Activated B cell treated with CpG ODN at 0.5 μM for 24 hours (primary cell): ENCODE measurements around the gene RIPOR2. TPM values are rescaled to one million over a fixed set of nuclear protein-coding genes. Genes with fewer than 3 reads are reported as not detected.

Experiments used
- ATAC-seq: fragments of 200-7000 bp; cut with Tn5 transposase; one replicate; pipeline ENCODE4 v1.10.0; 2021; ENCODE audit warnings: low read depth, mild to moderate bottlenecking, moderate library complexity
- CTCF ChIA-PET: fragments of 350-600 bp; sonication (Branson Sonifier 250); formaldehyde crosslinking; loops from one replicate; lab custom pipeline; 2021; ENCODE audit warnings: antibody characterized with exemption; lab: Charles Lee
- POLR2A ChIA-PET: fragments of 350-600 bp; sonication (Branson Sonifier 250); formaldehyde crosslinking; loops from one replicate; lab custom pipeline; 2021; ENCODE audit warnings: antibody characterized with exemption; lab: Charles Lee
- DNase-seq: peaks from one replicate; pipeline ENCODE4 v3.0.0; 2022
- H3K27ac Mint-ChIP-seq: one replicate; pipeline ENCODE4 v1.8.0; 2020; ENCODE audit warnings: mixed read lengths
- H3K27me3 Mint-ChIP-seq: one replicate; pipeline ENCODE4 v1.8.0; 2021; ENCODE audit warnings: mixed read lengths
- H3K36me3 Mint-ChIP-seq: one replicate; pipeline ENCODE4 v1.8.0; 2021; ENCODE audit warnings: low read depth, mixed read lengths
- H3K4me1 Mint-ChIP-seq: one replicate; pipeline ENCODE4 v1.8.0; 2021; ENCODE audit warnings: mixed read lengths
- H3K4me3 Mint-ChIP-seq: one replicate; pipeline ENCODE4 v1.8.0; 2020; ENCODE audit warnings: mild to moderate bottlenecking, mixed read lengths
- H3K9me3 Mint-ChIP-seq: one replicate; pipeline ENCODE4 v1.8.0; 2020; ENCODE audit warnings: mixed read lengths
- intact Hi-C: fragments of 100-400 bp; cut with micrococcal nuclease; formaldehyde crosslinking; loops from one replicate; pipeline ENCODE4 v1.15.1; 2024
- total RNA-seq: library from RNA; stranded (reverse); gene quantifications from 2 replicates; pipeline ENCODE4 v1.2.3, GENCODE V29; 2022
- TF ChIP-seq, protein P1 (sequence below): fragments of 200-600 bp; IDR thresholded peaks from one replicate; pipeline ENCODE4 v1.8.0; 2022; ENCODE audit warnings: antibody characterized with exemption, mild to moderate bottlenecking

The RIPOR2 gene
- total RNA-seq, 1 donor from 2014 or later = 302 TPM

DNA sequence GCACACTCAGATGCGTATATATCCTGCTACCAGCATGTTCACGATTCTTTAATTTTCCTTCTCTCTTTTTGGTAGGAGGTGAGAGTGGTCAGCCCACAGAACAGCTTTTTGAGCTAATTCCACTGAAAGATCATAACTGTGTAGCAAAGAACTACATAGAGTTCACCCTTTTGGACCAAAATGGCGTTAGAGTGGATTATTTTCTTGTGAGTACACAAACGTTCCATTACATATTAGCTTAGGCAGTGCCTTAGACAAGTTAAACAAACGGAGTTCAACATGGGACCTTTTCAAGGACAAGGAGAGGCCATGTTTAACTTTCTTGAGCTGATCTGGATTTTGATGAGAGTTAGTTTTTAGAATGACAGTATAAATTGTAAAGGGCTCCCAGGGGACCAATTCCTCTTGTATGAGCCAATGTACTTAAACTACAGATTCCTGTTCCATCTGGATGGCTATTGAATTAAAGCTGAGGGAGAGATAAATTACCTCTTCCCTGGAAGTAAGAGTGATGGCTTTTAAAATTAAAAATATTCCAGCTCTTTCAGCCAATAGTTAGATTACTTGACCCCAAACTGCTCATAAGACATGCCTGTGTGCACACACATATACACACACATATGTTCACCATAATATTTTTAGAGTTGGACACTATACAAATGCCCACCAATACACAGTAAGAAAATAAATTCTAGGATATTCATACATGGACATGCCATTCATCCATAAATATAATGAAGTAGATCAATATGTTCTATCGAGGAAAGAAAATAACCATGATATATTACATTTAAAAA is 111.4 kb downstream of the RIPOR2 start:
- peaks cover 80% of the 10 kb centered on the region for H3K36me3 Mint-ChIP-seq
- no peaks in the 10 kb centered on the region for H3K4me1 Mint-ChIP-seq
- peak overlapping the region; percentile 53 for H3K27ac Mint-ChIP-seq
- no peak for DNase-seq
- no peak overlapping the region for H3K4me3 Mint-ChIP-seq
- TF ChIP-seq, protein P1, sequence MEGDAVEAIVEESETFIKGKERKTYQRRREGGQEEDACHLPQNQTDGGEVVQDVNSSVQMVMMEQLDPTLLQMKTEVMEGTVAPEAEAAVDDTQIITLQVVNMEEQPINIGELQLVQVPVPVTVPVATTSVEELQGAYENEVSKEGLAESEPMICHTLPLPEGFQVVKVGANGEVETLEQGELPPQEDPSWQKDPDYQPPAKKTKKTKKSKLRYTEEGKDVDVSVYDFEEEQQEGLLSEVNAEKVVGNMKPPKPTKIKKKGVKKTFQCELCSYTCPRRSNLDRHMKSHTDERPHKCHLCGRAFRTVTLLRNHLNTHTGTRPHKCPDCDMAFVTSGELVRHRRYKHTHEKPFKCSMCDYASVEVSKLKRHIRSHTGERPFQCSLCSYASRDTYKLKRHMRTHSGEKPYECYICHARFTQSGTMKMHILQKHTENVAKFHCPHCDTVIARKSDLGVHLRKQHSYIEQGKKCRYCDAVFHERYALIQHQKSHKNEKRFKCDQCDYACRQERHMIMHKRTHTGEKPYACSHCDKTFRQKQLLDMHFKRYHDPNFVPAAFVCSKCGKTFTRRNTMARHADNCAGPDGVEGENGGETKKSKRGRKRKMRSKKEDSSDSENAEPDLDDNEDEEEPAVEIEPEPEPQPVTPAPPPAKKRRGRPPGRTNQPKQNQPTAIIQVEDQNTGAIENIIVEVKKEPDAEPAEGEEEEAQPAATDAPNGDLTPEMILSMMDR = no peak
- intact Hi-C loops = no loop called here
- no peak for ATAC-seq
- no peaks in the 10 kb centered on the region for H3K9me3 Mint-ChIP-seq
- POLR2A ChIA-PET = interaction anchor here (0.6 kb wide), 1 partner anchor 22 kb away, joined by 9 read pairs; no protein-coding TSS in a partner anchor
- H3K27me3 Mint-ChIP-seq = no peaks in the 10 kb centered on the region
- CTCF ChIA-PET = no interaction called here

DNA sequence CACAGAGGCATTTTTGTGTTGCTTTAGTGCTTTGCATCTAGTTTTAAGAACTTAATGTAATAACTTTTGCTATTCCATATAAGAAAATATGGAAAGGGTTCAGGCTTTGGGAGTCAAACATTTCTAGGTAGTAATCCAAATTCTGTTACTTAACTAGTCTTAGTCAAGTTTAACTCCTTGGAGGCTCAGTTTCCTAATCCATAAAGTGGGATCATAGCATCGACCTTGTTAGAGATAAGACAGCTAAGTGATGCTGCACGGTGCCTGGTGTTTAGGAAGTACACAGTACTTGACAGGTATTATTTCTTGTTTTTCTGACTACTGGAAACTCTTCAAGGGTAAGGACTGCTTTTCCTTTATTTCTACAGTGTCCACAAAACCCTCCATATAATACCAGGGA is 112.6 kb downstream of the RIPOR2 start:
- Mint-ChIP-seq H3K27ac (no peak overlapping the region), H3K27me3 (no peaks in the 10 kb centered on the region), H3K36me3 (peaks cover 81% of the 10 kb centered on the region), H3K4me1 (no peaks in the 10 kb centered on the region), H3K9me3 (no peaks in the 10 kb centered on the region), H3K4me3 (no peak overlapping the region)
- no peak for DNase-seq
- ChIA-PET POLR2A (no interaction called here), CTCF (no interaction called here)
- TF ChIP-seq, protein P1 = no peak
- intact Hi-C loops = no loop called here
- ATAC-seq = no peak

DNA sequence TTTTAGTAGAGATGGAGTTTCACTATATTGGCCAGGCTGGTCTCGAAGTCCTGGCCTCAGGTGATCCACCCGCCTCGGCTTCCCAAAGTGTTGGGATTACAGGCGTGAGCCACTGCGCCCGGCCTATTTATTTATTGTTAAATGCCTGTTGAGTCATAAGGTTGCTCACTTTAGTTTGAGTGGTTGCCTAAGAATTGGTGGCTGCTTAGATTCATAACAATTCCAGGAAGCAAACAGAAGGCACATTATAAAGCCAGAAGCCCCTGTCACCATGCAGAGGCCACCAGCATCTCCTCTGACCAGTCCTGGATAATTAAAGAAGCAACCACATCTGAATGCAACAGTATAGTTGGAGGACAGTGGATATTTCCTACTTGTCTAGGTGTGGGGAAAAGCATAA is 113.1 kb downstream of the RIPOR2 start:
- ChIA-PET POLR2A (no interaction called here), CTCF (interaction anchor here (1.0 kb wide), 1 partner anchor 10 kb away, joined by 3 read pairs; no protein-coding TSS in a partner anchor)
- Mint-ChIP-seq H3K27me3 (no peaks in the 10 kb centered on the region), H3K4me1 (no peaks in the 10 kb centered on the region), H3K4me3 (no peak overlapping the region), H3K27ac (peak overlapping the region; percentile 5), H3K36me3 (peaks cover 80% of the 10 kb centered on the region), H3K9me3 (no peaks in the 10 kb centered on the region)
- intact Hi-C loops = no loop called here
- ATAC-seq (no peak), DNase-seq (no peak)
- TF ChIP-seq, protein P1 = no peak

DNA sequence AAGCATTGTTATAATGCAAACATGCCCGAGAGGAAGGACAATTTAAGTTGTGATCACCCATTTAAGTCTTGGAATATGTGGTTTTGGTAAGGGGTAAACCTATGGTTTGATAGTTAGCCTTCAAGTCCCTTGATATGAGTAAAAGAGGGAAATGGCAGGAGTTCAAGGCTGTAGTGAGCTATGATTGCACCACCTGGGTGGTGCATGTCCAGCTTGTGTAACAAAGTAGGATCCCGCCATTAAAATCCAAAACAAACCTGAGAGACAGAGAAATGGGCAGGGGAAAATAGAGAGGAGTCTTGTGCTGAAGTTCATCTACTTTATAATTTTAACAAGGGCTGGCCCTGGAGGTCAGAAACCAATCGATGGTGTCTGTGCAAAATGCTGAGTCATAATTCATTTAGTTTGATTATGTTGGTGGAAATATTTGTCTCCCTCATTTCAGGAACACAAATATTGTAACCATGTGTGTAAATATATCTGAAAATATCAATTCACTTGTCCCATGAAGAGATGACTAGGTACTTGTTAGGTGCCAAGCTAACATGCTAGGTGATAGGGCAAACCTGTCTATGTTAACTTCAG is 113.8 kb downstream of the RIPOR2 start:
- intact Hi-C loops = no loop called here
- ChIA-PET POLR2A (no interaction called here), CTCF (interaction anchor here (1.0 kb wide), 1 partner anchor 10 kb away, joined by 3 read pairs; no protein-coding TSS in a partner anchor)
- no peaks in the 10 kb centered on the region for H3K4me1 Mint-ChIP-seq
- H3K4me3 Mint-ChIP-seq = no peak overlapping the region
- ATAC-seq = no peak
- H3K27ac Mint-ChIP-seq = peak overlapping the region; percentile 81
- H3K9me3 Mint-ChIP-seq = no peaks in the 10 kb centered on the region
- DNase-seq = no peak
- TF ChIP-seq, protein P1 = no peak
- peaks cover 74% of the 10 kb centered on the region for H3K36me3 Mint-ChIP-seq
- H3K27me3 Mint-ChIP-seq = no peaks in the 10 kb centered on the region

DNA sequence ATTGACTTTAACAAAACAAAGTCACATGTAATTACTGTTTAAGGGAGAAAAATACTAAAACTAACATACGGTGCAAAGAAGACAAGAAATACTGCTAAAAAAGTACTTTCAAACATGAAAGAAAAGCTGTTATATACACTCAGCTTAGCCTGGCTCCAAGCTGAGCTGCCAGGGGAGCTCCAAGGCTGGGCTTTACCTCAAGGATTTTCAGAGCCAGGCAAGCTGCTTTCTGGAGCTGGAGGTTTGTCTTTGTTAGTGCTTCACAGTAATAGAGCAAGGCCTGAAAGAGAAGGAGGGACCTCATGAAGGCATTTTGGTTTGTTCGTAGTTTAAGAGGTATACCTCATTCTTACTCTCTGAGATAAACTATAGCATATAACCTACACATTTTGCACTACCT is 117.4 kb downstream of the RIPOR2 start:
- no peaks in the 10 kb centered on the region for H3K9me3 Mint-ChIP-seq
- CTCF ChIA-PET = no interaction called here
- peak overlapping the region; percentile 12 for H3K27ac Mint-ChIP-seq
- TF ChIP-seq, protein P1 = no peak
- H3K36me3 Mint-ChIP-seq = peaks cover 44% of the 10 kb centered on the region
- ATAC-seq = no peak
- H3K27me3 Mint-ChIP-seq = no peaks in the 10 kb centered on the region
- POLR2A ChIA-PET = no interaction called here
- intact Hi-C loops = no loop called here
- no peak for DNase-seq
- no peaks in the 10 kb centered on the region for H3K4me1 Mint-ChIP-seq
- no peak overlapping the region for H3K4me3 Mint-ChIP-seq
